NOMO-1 treated with dmso at 0.1 percent for 144 hours (cell line): Measurements from ENCODE around the gene DHRS7B.
"Not testable (repeated sequence)": the region's sequence is repeated elsewhere in the genome, so short reads cannot be mapped to it uniquely, and the experiment has no call there.

ENCODE experiments used
- DNase-seq: peaks from one replicate; lab custom pipeline; 2025; ENCODE audit not compliant: unreplicated experiment; lab: John Stamatoyannopoulos, UW

The DHRS7B gene

GRCh38 chr17:21107067-21107650 is 19.6 kb upstream of the DHRS7B start:
- not testable (repeated sequence) for DNase-seq

GRCh38 chr17:21108651-21109050 is 18.1 kb upstream of the DHRS7B start:
- no peak for DNase-seq

DNA sequence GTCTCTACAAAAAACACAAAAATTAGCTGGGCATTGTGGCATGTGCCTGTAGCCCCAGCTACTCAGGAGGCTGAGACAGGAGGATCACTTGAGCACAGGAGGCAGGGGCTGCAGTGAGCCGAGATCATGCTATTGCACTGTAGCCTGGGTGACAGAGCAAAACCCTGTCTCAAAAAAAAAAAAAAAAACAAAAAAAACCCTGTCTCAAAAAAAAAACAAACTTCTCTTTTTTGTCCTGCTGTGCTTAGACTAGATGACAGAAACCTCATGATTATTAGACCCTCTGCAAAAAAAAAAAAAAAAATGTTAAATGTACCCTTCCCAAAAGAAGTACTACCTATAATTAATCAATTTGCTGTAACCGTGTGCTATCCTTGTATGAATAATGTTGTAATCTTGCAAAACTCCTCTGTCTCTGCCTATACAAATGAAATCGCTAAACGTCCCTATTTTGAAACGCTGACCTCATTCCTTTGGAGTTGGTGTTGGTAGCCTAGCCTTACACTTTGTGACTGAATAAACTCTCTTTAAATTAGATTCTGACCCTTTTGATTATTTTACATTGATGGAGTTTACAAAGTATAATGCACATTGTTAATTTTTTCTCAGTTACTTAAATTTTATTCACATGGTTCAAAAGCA is 13.6 kb upstream of the DHRS7B start:
- DNase-seq: peak; percentile 43

DNA sequence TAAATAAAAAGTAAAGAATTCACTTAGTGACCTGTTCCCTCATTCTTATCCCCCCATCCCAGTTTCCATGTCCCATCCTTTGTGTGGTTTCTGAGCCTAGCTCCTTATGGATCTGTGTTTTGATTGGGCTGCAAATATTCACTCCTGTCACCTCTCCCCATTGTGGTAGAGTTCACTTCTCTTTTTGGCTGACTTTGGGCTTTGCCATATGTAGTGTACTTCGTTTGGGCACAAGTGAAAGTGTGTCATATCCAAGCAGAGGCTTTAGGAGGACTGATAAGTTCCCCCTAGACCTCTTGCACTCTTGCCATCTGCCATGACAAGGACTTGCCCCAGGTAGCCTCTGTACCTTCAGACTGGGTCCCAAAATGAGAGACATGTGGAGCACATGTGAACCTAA is 13.0 kb upstream of the DHRS7B start:
- DNase-seq: peak; percentile 49

- DNase-seq: not testable (repeated sequence)
Measured at GRCh38 chr17:21114791-21115190, 12.0 kb upstream of the DHRS7B start.

GRCh38 chr17:21119247-21119918 is 7.4 kb upstream of the DHRS7B start:
- DNase-seq: peak; percentile 59

DNA sequence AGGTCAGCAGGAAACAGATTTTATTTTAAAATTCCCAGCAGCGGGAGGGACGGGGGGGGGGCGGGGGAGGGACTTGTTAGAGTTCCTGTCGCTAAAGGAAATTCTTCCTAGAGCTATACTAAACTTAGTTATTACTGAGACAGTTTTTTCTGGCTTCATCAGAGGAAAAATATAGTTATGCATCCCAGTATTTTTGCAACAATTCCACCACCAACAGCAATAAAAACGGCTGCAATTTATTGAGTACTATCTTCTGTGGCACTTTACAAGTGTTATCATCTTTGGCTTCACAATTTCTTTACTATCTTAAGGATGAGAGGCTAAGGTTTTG is 6.9 kb upstream of the DHRS7B start:
- no peak for DNase-seq

- DNase-seq: no peak
Measured at GRCh38 chr17:21124086-21124485, 2.7 kb upstream of the DHRS7B start.

DNA sequence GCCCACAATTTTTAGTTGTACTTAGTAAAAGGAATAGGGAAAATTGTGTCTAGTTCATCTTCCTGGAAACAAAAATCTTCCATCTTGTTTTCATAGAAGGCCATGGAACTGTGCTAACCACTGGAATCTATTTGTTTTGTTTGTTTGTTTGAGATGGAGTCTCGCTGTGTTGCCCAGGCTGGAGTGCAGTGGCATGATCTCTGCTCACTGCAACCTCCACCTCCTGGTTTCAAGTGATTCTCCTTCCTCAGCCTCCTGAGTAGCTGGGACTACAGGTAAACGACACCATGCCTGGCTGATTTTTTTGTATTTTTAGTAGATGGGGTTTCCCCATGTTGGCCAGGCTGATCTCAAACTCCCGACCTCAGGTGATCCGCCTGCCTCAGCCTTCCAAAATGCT is 2.2 kb upstream of the DHRS7B start:
- not testable (repeated sequence) for DNase-seq

DNA sequence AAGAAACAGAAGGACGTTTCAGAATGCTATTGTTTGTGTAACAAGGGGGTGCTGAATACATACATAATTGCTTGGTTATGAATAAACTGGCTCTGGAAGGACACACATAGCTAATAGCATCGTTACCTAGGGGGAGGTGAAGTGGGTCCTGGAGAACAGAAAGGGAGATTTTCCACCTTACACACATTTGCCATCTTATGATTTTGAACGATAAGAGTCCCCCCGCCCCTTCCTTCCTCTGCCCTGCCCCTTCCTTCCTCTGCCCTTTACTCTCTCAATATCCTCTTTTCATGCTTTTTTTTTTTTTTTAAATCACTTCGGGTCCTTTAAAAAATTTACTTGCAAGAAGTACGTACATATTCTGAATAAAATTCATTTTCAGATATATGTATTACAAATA is 902 bp upstream of the DHRS7B start:
- DNase-seq: peak; percentile 36

DNA sequence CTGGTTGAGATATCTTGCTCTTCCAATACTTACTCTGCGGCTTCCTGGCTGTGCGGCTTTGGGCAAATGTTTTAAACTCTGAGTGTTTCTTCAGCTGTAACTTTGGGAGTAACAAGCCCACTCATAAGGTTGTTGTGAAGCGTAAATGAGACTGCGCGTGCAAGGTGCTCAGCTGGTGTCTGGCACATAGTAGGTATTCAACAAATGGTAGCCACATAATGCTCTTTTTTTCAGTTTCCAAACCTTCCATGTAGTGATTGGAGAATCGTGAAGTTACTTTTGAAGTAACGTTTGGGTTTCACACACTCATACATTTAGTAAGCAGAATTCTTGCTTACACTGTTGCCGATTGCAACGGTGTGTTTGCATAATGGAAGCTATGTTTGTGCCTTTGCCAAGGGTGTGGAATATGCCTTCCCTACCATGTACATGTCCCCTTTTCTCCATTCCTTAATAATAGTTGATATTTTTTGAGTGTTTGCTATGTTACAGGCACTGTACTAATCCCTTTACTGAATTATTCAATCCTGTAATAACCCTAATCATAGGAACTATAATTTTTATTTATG is 829 bp downstream of the DHRS7B start:
- DNase-seq: no peak

DNA sequence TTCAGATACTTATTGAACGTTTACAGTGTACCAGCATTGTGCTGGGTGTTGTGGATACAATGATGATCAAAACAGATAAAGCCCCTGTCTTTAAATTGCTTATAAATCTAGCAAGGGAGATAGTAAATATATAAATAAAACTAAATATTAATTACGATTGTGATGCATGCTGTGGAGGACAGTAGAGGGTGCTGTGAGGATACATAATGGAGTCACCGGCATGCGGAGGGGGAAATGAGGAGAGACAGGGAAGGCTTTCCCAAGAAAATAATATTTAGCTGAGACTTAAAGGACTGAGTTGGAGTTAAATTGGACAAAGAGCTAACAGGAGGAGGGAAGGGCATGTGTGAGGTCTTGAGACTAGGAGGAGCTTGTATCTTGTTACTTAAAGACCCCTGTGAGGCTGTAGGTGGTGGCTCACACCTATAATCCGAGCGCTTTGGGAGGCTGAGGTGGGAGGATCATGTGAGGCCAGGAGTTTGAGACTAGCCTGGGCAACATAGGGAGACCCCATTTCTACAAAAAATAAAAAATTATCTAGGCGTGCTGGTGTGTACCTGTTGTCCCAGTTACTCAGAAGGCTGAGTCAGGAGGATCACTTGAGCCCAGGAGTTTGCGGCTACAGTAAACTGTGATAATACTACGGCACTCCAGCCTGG is 2.4 kb downstream of the DHRS7B start:
- no peak for DNase-seq

DNA sequence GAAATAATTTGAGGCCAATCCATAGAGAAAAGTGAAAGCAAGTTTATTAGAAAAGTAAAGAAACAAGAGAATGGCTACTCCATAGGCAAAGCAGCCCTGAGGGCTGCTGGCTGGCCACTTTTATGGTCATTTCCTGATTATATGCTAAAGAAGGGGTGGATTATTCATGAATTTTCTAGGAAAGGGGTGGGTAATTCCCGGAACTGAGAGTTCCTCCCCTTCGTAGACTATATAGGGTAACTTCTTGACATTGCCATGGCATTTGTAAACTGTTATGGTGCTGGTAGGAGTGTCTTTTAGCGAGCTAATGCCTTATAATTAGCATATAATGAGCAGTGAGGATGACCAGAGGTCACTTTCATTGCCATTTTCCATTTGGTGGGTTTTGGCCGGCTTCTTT is 4.4 kb downstream of the DHRS7B start:
- DNase-seq: no peak

DNA sequence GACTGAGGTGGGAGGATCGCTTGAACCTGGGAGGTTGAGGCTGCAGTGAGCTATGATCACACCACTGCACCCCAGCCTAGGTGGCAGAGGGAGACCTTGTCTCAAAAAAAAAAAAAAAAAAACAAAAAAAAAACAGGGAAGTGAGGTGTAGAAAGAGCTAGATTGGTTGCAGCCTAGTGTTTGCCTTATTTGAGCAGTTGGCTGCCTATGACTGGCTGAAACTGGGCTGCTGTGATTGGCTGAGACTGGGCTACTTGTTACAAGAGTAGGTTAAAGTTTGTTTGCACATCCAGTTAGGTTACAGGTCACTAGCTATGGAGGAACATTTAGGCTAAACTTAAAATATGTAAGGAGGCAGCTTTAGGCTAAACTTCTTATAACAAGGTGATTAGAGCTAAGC is 5.7 kb downstream of the DHRS7B start:
- peak; percentile 28 for DNase-seq

GRCh38 chr17:21134559-21134958 is 7.8 kb downstream of the DHRS7B start:
- DNase-seq: no peak

GRCh38 chr17:21140911-21141310 is 14.1 kb downstream of the DHRS7B start:
- DNase-seq: no peak

GRCh38 chr17:21141331-21141730 is 14.6 kb downstream of the DHRS7B start:
- DNase-seq: no peak

DNA sequence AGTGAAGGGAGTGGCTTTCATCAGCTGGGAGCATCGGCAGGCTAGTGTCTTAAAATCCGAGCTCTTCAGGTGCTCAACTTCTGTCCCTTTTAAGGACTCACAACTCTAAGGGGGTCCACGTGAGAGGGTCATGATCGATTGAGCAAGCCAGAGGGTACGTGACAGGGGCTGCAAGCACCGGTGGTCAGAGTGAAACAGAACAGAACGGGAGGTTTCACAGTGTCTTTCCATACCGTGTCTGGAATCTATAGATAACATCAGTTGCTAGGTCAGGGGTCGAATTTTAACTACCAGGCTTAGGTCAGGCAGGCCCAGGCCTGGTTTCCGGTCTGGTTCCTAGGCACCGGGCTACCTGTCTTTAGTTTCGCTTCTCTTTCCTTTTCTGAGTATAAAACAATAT is 15.3 kb downstream of the DHRS7B start:
- not testable (repeated sequence) for DNase-seq

- DNase-seq: no peak
Measured at GRCh38 chr17:21143695-21144094, 16.9 kb downstream of the DHRS7B start.

GRCh38 chr17:21144299-21144698 is 17.5 kb downstream of the DHRS7B start:
- DNase-seq: not testable (repeated sequence)

GRCh38 chr17:21146362-21147015 is 19.7 kb downstream of the DHRS7B start:
- DNase-seq: peak; percentile 35
